ENCODE measurements around the gene CTF1.

DNA sequence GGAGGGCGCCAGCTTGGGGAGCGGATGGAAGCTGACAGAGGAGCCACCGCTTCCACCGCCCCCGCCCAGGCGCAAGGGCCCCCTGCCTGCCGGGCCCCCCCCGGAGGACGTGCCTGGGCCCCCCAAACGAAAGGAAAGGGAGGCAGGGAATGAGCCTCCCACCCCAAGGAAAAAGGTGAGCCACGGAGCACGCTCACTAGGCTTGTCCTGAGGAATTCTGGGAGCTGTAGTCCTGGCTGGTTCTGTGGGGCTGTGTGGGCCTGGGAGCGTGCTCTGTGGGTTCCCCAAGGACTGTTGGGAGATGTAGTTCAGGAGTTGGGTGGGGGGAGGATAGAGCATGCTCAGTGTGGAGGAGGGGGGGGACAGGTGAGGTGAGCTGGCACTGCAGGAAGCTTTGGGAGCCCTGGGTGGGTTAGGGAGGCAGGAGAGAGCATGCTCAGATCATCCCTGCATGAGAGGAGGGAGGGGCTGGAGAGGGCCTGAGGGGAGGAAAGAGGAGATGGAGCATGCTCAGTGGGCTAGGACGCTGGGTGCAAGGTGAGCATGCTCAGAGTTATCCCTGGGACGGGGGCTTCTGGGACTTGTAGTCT is 31.5 kb downstream of the CTF1 start:
- TF ChIP-seq, protein P1, sequence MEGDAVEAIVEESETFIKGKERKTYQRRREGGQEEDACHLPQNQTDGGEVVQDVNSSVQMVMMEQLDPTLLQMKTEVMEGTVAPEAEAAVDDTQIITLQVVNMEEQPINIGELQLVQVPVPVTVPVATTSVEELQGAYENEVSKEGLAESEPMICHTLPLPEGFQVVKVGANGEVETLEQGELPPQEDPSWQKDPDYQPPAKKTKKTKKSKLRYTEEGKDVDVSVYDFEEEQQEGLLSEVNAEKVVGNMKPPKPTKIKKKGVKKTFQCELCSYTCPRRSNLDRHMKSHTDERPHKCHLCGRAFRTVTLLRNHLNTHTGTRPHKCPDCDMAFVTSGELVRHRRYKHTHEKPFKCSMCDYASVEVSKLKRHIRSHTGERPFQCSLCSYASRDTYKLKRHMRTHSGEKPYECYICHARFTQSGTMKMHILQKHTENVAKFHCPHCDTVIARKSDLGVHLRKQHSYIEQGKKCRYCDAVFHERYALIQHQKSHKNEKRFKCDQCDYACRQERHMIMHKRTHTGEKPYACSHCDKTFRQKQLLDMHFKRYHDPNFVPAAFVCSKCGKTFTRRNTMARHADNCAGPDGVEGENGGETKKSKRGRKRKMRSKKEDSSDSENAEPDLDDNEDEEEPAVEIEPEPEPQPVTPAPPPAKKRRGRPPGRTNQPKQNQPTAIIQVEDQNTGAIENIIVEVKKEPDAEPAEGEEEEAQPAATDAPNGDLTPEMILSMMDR (IDR thresholded peaks at IDR 0.05): no peak
- no peak for TF ChIP-seq ZFX (IDR thresholded peaks at IDR 0.05; ENCODE audit: borderline replicate concordance)
